ENCODE measurements around the gene PRMT9. TPM values are rescaled to one million over a fixed set of nuclear protein-coding genes. Genes with fewer than 3 reads are reported as not detected.

PRMT9 gene
- total and polyA plus RNA-seq, 9 of the 15 experiments (the other 6 are each of a cell fraction or from before 2014, with no cell fraction given) = 3.5 to 15.6 (median 7.2) TPM

DNA sequence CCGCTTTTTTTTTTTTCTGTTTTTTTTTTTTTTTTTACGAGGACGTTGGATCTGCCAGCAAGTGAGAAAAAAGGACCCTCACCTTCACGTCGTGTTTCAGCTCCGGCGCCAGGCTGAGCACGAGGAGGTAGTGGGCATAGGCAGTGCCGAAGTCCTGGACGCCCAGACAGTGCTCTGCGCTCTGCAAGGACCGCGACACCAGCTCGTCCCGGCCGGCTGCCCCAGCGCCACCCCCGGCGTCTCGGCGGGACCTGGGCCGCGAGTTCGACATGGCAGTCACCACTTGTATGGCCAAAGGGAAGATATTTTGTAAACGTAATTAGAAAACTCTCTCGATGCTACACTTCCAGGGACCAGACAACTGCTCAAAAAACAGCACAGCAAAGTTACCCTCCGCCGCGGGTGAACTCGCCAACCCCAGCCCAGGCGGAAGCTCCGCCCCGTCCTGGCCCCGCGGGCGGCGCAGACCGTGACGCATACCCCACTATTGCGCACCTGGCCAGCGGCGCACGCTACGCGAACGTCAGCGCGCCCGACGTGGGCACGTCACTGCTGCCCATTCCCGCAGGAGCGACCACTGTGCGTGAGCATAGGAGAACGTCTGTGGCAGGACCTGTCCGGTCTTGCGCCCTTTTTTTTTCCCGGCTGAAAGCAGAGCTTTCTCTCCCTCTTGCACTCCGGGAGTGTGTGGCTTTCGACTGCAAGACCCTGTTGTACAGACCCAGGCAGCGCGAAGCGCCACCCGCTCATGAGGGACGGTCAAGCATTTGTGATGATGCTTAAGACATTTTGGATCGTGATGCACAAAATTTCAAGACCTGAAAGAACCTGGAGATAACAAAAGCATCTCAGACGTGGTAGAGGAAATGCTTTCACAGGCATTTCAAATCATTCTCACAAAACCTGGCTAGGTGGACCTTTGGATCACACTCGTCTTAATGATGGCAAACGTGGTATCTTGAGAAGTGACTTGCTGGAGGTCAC is at the start of gene PRMT9 (continued):
- TF ChIP-seq, protein P1, sequence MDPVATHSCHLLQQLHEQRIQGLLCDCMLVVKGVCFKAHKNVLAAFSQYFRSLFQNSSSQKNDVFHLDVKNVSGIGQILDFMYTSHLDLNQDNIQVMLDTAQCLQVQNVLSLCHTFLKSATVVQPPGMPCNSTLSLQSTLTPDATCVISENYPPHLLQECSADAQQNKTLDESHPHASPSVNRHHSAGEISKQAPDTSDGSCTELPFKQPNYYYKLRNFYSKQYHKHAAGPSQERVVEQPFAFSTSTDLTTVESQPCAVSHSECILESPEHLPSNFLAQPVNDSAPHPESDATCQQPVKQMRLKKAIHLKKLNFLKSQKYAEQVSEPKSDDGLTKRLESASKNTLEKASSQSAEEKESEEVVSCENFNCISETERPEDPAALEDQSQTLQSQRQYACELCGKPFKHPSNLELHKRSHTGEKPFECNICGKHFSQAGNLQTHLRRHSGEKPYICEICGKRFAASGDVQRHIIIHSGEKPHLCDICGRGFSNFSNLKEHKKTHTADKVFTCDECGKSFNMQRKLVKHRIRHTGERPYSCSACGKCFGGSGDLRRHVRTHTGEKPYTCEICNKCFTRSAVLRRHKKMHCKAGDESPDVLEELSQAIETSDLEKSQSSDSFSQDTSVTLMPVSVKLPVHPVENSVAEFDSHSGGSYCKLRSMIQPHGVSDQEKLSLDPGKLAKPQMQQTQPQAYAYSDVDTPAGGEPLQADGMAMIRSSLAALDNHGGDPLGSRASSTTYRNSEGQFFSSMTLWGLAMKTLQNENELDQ (CRISPR knock-in tag; IDR thresholded peaks at IDR 0.05; ENCODE audit: borderline replicate concordance) = no peak
- TF ChIP-seq HIVEP1 (CRISPR knock-in tag; IDR thresholded peaks at IDR 0.05) (no peak), NFXL1 (CRISPR knock-in tag; IDR thresholded peaks at IDR 0.05) (no peak), ZNF79 (CRISPR knock-in tag; IDR thresholded peaks at IDR 0.05; ENCODE audit: low read depth) (no peak), NEUROD1 (IDR thresholded peaks at IDR 0.05; ENCODE audit: borderline replicate concordance, low read depth, low read length, partially characterized antibody) (peak; percentile 14), ZNF197 (CRISPR knock-in tag; IDR thresholded peaks at IDR 0.05; ENCODE audit: low read depth) (no peak), XRCC3 (IDR thresholded peaks at IDR 0.05) (no peak)
- TF ChIP-seq, protein P2, sequence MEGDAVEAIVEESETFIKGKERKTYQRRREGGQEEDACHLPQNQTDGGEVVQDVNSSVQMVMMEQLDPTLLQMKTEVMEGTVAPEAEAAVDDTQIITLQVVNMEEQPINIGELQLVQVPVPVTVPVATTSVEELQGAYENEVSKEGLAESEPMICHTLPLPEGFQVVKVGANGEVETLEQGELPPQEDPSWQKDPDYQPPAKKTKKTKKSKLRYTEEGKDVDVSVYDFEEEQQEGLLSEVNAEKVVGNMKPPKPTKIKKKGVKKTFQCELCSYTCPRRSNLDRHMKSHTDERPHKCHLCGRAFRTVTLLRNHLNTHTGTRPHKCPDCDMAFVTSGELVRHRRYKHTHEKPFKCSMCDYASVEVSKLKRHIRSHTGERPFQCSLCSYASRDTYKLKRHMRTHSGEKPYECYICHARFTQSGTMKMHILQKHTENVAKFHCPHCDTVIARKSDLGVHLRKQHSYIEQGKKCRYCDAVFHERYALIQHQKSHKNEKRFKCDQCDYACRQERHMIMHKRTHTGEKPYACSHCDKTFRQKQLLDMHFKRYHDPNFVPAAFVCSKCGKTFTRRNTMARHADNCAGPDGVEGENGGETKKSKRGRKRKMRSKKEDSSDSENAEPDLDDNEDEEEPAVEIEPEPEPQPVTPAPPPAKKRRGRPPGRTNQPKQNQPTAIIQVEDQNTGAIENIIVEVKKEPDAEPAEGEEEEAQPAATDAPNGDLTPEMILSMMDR (IDR thresholded peaks at IDR 0.05 in 2 of 3, conservative IDR thresholded peaks at IDR 0.05 in 1 of 3; ENCODE audit: insufficient read depth in 2 of 3, low read depth in 1 of 3, low read length in 3 of 3) = no peak
- TF ChIP-seq, protein P3, sequence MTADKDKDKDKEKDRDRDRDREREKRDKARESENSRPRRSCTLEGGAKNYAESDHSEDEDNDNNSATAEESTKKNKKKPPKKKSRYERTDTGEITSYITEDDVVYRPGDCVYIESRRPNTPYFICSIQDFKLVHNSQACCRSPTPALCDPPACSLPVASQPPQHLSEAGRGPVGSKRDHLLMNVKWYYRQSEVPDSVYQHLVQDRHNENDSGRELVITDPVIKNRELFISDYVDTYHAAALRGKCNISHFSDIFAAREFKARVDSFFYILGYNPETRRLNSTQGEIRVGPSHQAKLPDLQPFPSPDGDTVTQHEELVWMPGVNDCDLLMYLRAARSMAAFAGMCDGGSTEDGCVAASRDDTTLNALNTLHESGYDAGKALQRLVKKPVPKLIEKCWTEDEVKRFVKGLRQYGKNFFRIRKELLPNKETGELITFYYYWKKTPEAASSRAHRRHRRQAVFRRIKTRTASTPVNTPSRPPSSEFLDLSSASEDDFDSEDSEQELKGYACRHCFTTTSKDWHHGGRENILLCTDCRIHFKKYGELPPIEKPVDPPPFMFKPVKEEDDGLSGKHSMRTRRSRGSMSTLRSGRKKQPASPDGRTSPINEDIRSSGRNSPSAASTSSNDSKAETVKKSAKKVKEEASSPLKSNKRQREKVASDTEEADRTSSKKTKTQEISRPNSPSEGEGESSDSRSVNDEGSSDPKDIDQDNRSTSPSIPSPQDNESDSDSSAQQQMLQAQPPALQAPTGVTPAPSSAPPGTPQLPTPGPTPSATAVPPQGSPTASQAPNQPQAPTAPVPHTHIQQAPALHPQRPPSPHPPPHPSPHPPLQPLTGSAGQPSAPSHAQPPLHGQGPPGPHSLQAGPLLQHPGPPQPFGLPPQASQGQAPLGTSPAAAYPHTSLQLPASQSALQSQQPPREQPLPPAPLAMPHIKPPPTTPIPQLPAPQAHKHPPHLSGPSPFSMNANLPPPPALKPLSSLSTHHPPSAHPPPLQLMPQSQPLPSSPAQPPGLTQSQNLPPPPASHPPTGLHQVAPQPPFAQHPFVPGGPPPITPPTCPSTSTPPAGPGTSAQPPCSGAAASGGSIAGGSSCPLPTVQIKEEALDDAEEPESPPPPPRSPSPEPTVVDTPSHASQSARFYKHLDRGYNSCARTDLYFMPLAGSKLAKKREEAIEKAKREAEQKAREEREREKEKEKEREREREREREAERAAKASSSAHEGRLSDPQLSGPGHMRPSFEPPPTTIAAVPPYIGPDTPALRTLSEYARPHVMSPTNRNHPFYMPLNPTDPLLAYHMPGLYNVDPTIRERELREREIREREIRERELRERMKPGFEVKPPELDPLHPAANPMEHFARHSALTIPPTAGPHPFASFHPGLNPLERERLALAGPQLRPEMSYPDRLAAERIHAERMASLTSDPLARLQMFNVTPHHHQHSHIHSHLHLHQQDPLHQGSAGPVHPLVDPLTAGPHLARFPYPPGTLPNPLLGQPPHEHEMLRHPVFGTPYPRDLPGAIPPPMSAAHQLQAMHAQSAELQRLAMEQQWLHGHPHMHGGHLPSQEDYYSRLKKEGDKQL (CRISPR knock-in tag; IDR thresholded peaks at IDR 0.05; ENCODE audit: borderline replicate concordance) = no peak

Measured in K562 (cell line).